ENCODE results near the gene ACSM5.

DNA sequence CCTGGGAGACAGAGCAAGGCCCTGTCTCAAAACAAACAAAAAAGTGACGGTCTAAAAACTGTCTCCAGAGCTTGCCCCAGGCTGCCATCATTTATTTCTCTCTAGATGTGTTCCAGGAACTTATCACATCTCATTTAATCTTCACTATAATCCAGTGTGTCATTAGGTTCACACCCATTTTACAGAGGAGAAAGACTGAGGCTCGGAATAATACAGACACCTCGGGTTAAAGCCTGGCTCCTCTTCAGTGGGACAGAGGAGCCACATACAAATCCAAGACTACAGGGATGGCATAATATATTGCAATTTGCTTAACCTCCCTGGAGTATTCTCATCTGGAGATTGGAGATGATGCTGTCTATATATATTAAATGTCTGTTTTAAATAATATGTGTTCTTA is 10.7 kb upstream of the ACSM5 start:
- TF ChIP-seq, protein P1, sequence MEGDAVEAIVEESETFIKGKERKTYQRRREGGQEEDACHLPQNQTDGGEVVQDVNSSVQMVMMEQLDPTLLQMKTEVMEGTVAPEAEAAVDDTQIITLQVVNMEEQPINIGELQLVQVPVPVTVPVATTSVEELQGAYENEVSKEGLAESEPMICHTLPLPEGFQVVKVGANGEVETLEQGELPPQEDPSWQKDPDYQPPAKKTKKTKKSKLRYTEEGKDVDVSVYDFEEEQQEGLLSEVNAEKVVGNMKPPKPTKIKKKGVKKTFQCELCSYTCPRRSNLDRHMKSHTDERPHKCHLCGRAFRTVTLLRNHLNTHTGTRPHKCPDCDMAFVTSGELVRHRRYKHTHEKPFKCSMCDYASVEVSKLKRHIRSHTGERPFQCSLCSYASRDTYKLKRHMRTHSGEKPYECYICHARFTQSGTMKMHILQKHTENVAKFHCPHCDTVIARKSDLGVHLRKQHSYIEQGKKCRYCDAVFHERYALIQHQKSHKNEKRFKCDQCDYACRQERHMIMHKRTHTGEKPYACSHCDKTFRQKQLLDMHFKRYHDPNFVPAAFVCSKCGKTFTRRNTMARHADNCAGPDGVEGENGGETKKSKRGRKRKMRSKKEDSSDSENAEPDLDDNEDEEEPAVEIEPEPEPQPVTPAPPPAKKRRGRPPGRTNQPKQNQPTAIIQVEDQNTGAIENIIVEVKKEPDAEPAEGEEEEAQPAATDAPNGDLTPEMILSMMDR (IDR thresholded peaks at IDR 0.05; ENCODE audit: control extremely low read depth in 1 of 3, insufficient read depth in 1 of 3, low read depth in 1 of 3, low read length in 3 of 3), result no peak
- TF ChIP-seq EP300 (IDR thresholded peaks at IDR 0.05; ENCODE audit: borderline replicate concordance in 1 of 2, low read depth in 2 of 2, low read length in 2 of 2), result no peak
- no peak for TF ChIP-seq EZH2 (IDR thresholded peaks at IDR 0.05; ENCODE audit: low read depth, low read length, severe bottlenecking)
- TF ChIP-seq, protein P2, sequence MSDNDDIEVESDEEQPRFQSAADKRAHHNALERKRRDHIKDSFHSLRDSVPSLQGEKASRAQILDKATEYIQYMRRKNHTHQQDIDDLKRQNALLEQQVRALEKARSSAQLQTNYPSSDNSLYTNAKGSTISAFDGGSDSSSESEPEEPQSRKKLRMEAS (IDR thresholded peaks at IDR 0.05), result no peak
- no peak for TF ChIP-seq POLR2A (IDR thresholded peaks at IDR 0.05; ENCODE audit: control extremely low read depth in 1 of 2, low read depth in 2 of 2, low read length in 2 of 2)
- no peak for TF ChIP-seq CHD1 (IDR thresholded peaks at IDR 0.05; ENCODE audit: low read depth, low read length)
